HepG2 (cell line): ENCODE results near the gene RPL6. TPM values are rescaled to one million over a fixed set of nuclear protein-coding genes. Genes with fewer than 3 reads are reported as not detected.
A peak's percentile ranks its signal among the peaks of the same experiment; 100 is the strongest.

Experiments used
- CREB1 ChIP-seq, 2 experiments: fragments of 450-650 bp in 1 of 2; IDR thresholded peaks; 2 replicates each; pipeline ENCODE4 v1.6.1; 2016 to 2017; ENCODE audit warnings: control low read depth in 1 of 2, mild to moderate bottlenecking in 1 of 2, missing compliant biosample characterization in 1 of 2, missing genetic modification characterization in 1 of 2
- GATA4 ChIP-seq: sonication (generic); IDR thresholded peaks from 2 replicates; pipeline ENCODE4 v1.6.1; 2016; ENCODE audit warnings: antibody characterized with exemption, low read depth, borderline replicate concordance
- HDAC2 ChIP-seq: sonication (generic); formaldehyde crosslinking; IDR thresholded peaks from 2 replicates; pipeline ENCODE4 v1.4.0; 2020; ENCODE audit warnings: missing genetic modification reagents
- HDAC6 ChIP-seq: fragments of 200-600 bp; sonication (generic); IDR thresholded peaks from 2 replicates; pipeline ENCODE4 v1.7.0; 2017; ENCODE audit warnings: mild to moderate bottlenecking, antibody characterized with exemption, low read length, low read depth
- NR2F2 ChIP-seq: IDR thresholded peaks from 2 replicates; pipeline ENCODE4 v1.6.1; 2012; ENCODE audit warnings: low read depth, inconsistent platforms, borderline replicate concordance
- RFX5 ChIP-seq: IDR thresholded peaks from 2 replicates; pipeline ENCODE4 v1.6.1; 2011; ENCODE audit warnings: low read depth, low read length, improper control_type of control experiment
- SOX13 ChIP-seq, 3 experiments: fragments of 450-650 bp in 1 of 3; sonication (generic) in 1 of 3; formaldehyde crosslinking in 1 of 3; IDR thresholded peaks in 2 of 3; conservative IDR thresholded peaks in 1 of 3; 2 replicates each; pipeline versions ENCODE4 v1.5.0 to v1.6.1; 2016 to 2020; ENCODE audit warnings: antibody characterized with exemption in 1 of 3, mild to moderate bottlenecking in 1 of 3, missing compliant biosample characterization in 1 of 3, missing genetic modification reagents in 1 of 3, moderate library complexity in 1 of 3
- SRF ChIP-seq: IDR thresholded peaks from 2 replicates; pipeline ENCODE4 v1.6.1; 2011; ENCODE audit warnings: mild to moderate bottlenecking, low read depth, low read length, moderate library complexity
- ZNF143 ChIP-seq: sonication (generic); formaldehyde crosslinking; IDR thresholded peaks from 2 replicates; pipeline ENCODE4 v1.4.0; 2020; ENCODE audit warnings: missing genetic modification reagents
- ZNF780A ChIP-seq: sonication (generic); formaldehyde crosslinking; IDR thresholded peaks from 2 replicates; pipeline ENCODE4 v1.8.0; 2022; ENCODE audit warnings: mild to moderate bottlenecking, missing genetic modification reagents, moderate library complexity
- polyA plus RNA-seq, 8 experiments: library from polyadenylated mRNA; depleted of rRNA in 3 of 8; stranded (reverse) in 7 of 8; unstranded in 1 of 8; fragments of >200 nt; fragmentation: Illumina TruSeq in 4 of 8; extraction: Trizol in 4 of 8; gene quantifications; 2 replicates each; pipeline versions ENCODE4 v1.2.1 to v1.2.3, GENCODE V29; 2011 to 2016; ENCODE audit warnings: low read depth in 4 of 8, missing spikeins in 1 of 8, mixed read lengths in 1 of 8; ENCODE audit not compliant: insufficient read depth in 1 of 8
- total RNA-seq, 5 experiments: library from RNA; depleted of rRNA; stranded (reverse); fragments of >200 nt; fragmentation: Illumina TruSeq; extraction: Trizol; gene quantifications; 2 replicates each; pipeline ENCODE4 v1.2.3, GENCODE V29; 2016; ENCODE audit warnings: low read depth in 1 of 5
- TF ChIP-seq, protein P1 (sequence below): IDR thresholded peaks from 2 replicates; pipeline ENCODE4 v1.6.1; 2016
- TF ChIP-seq, protein P2 (sequence below): sonication (generic); formaldehyde crosslinking; IDR thresholded peaks from 2 replicates; pipeline ENCODE4 v1.4.0; 2020; ENCODE audit warnings: mild to moderate bottlenecking, missing genetic modification reagents

Gene RPL6
- total and polyA plus RNA-seq, 2 of the 13 experiments (the other 11 are each of a cell fraction or from before 2014, with no cell fraction given), result 1,551 to 1,719 TPM

DNA sequence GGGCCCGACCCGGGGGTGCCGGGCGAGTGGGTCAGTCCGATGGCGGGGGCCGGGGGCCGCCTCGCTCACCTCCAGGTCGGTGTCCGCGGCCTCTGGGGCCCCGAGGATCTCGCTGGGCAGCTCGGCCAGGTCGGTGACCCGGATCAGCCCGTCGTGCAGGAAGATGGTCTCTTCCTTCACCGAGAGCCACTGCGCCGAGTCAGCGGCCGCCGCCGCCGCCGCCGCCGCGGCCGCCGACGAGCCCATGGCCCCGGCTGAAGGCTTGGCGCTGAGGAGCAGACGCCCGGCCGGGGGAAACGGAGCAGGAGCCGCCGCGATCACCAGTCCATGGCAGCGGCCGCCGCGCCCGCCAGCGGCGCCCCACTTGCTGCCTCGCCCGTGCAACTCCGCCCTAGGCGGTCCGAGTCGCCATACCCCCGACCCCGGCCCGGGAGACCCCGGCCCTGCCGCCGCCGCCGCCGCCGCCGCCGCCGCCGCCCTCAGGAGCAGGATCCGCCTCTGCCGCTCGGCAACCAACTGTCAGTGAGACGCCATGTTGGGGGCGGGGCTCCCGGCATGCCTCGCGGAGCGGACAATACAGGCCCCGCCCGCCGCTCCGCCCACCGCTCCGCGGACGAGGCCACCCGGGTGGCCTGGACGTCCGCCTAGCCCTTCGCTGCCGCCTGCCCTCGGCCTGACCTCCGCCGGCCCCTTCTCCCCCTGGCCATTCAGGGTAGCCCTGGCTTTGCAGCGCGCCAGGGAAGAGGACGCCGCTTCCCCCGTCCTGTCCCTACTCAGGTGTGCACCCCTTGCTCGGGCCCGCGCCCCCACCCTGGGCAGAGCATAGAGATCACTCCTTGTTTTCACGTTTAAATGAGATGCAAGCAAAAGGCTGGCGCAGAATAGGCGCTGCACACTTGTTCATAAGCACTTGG, 27.3 kb downstream of the RPL6 start, which contains the start of gene HECTD4 (continued):
- TF ChIP-seq, protein P1, sequence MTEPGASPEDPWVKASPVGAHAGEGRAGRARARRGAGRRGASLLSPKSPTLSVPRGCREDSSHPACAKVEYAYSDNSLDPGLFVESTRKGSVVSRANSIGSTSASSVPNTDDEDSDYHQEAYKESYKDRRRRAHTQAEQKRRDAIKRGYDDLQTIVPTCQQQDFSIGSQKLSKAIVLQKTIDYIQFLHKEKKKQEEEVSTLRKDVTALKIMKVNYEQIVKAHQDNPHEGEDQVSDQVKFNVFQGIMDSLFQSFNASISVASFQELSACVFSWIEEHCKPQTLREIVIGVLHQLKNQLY (CRISPR knock-in tag), result no peak
- TF ChIP-seq GATA4 (peak; percentile 48; the same call in 1 of the 2 replicates), SRF (no peak), SOX13 (IDR thresholded peaks at IDR 0.05) (no peak), SOX13 (CRISPR knock-in tag; conservative IDR thresholded peaks at IDR 0.05 in 1 of 2, IDR thresholded peaks at IDR 0.05 in 1 of 2) (peak in 1 of 2 experiments; percentile 62; a peak in 2 of 4 replicates), HDAC6 (no peak), CREB1 (IDR thresholded peaks at IDR 0.05) (no peak), CREB1 (CRISPR knock-in tag; IDR thresholded peaks at IDR 0.05) (no peak), RFX5 (no peak), NR2F2 (no peak), ZNF780A (CRISPR knock-in tag) (no peak), HDAC2 (CRISPR knock-in tag) (peak; percentile 50; the same call in 1 of the 2 replicates), ZNF143 (CRISPR knock-in tag) (peak; percentile 88)
- TF ChIP-seq, protein P2, sequence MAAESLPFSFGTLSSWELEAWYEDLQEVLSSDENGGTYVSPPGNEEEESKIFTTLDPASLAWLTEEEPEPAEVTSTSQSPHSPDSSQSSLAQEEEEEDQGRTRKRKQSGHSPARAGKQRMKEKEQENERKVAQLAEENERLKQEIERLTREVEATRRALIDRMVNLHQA, result no peak
